Endothelial cell of umbilical vein (primary cell): ENCODE measurements around the gene DNAJC3. TPM values are rescaled to one million over a fixed set of nuclear protein-coding genes. Genes with fewer than 3 reads are reported as not detected.

Experiments
- BruUV-seq: library from RNA; stranded (reverse); fragments of 400-500 nt; replicated peaks from 2 replicates; lab custom pipeline; 2021; lab: Mats Ljungman, UMichigan
- CTCF ChIA-PET: fragments of 300-600, 350-600 bp; sonication (Branson Sonifier 250); formaldehyde crosslinking; loops from one replicate; lab custom pipeline; 2021; ENCODE audit warnings: antibody characterized with exemption, inconsistent platforms; lab: Charles Lee
- POLR2A ChIA-PET: fragments of 300-600, 350-600 bp; sonication (Branson Sonifier 250); formaldehyde crosslinking; loops from one replicate; lab custom pipeline; 2021; ENCODE audit warnings: antibody characterized with exemption, inconsistent platforms; lab: Charles Lee
- DNase-seq: peaks from one replicate; pipeline ENCODE4 v3.0.0-alpha.2; 2011; ENCODE audit warnings: low read depth, low spot score
- FAIRE-seq: peaks from 2 replicates; lab custom pipeline; 2011; peaks lifted over from hg19 to GRCh38; lab: Jason Lieb, UNC
- H2AFZ ChIP-seq: 2 replicates; pipeline ENCODE4 v1.6.0; 2012; ENCODE audit warnings: low read depth, low read length, control low read depth, inconsistent platforms
- H3K27ac ChIP-seq: 2 replicates; pipeline ENCODE4 v1.5.1; 2011; ENCODE audit warnings: low read depth, mild to moderate bottlenecking, control low read depth, low read length, moderate library complexity; ENCODE audit not compliant: insufficient read depth
- H3K27me3 ChIP-seq, 2 experiments: 2 replicates each; pipeline versions ENCODE4 v1.6.0 to v1.6.1; 2011; ENCODE audit warnings: low read length in 2 of 2, mixed read lengths in 1 of 2; ENCODE audit not compliant: control insufficient read depth in 2 of 2, insufficient read depth in 2 of 2
- H3K36me3 ChIP-seq, 2 experiments: 2 replicates in 1 of 2; 3 replicates in 1 of 2; pipeline ENCODE4 v1.5.1; 2011; ENCODE audit warnings: low read length in 2 of 2, mild to moderate bottlenecking in 1 of 2, moderate library complexity in 1 of 2; ENCODE audit not compliant: control insufficient read depth in 2 of 2, insufficient read depth in 2 of 2; ENCODE audit errors: extremely low read depth in 1 of 2
- H3K4me1 ChIP-seq: 3 replicates; pipeline ENCODE4 v1.5.1; 2011; ENCODE audit warnings: mild to moderate bottlenecking, low read length; ENCODE audit not compliant: control insufficient read depth, insufficient read depth; ENCODE audit errors: extremely low read depth
- H3K4me2 ChIP-seq: 2 replicates; pipeline ENCODE4 v1.6.1; 2011; ENCODE audit warnings: low read length, control low read depth, mixed read lengths; ENCODE audit not compliant: insufficient read depth
- H3K4me3 ChIP-seq, 3 experiments: fragments of 200-600 bp in 1 of 3; sonication (generic), shearing (Covaris generic) in 1 of 3; replicated peaks in 1 of 3; 2 replicates each; pipeline ENCODE4 v1.5.1; 2011 to 2016; ENCODE audit warnings: control low read depth in 3 of 3, low read length in 3 of 3, mild to moderate bottlenecking in 2 of 3, inconsistent platforms in 1 of 3, low read depth in 1 of 3, moderate library complexity in 1 of 3; ENCODE audit not compliant: insufficient read depth in 1 of 3
- H3K79me2 ChIP-seq: 2 replicates; pipeline ENCODE4 v1.6.0; 2012; ENCODE audit warnings: low read length, inconsistent platforms; ENCODE audit not compliant: control insufficient read depth, insufficient read depth
- H3K9ac ChIP-seq: replicated peaks from 2 replicates; pipeline ENCODE3; 2011; ENCODE audit warnings: low read length, control low read depth; ENCODE audit not compliant: insufficient read depth; ENCODE audit errors: extremely low read depth
- H3K9me1 ChIP-seq: replicated peaks from 3 replicates; pipeline ENCODE4 v1.6.0; 2011; ENCODE audit warnings: mild to moderate bottlenecking, low read length; ENCODE audit not compliant: control insufficient read depth, insufficient read depth; ENCODE audit errors: extremely low read depth
- H3K9me3 ChIP-seq: replicated peaks from 2 replicates; pipeline ENCODE4 v1.5.1; 2012; ENCODE audit warnings: low read length, inconsistent platforms; ENCODE audit not compliant: control insufficient read depth, insufficient read depth
- H4K20me1 ChIP-seq: replicated peaks from 2 replicates; pipeline ENCODE3; 2011; ENCODE audit warnings: mild to moderate bottlenecking, low read length; ENCODE audit not compliant: control insufficient read depth, insufficient read depth; ENCODE audit errors: extremely low read depth
- CTCF ChIP-seq, 2 donors: IDR thresholded peaks; 1 replicate in 1 of 2; 2 replicates in 1 of 2; pipeline ENCODE4 v1.5.1; 2011; ENCODE audit warnings: low read length in 2 of 2, mild to moderate bottlenecking in 2 of 2, moderate library complexity in 2 of 2, control low read depth in 1 of 2, inconsistent platforms in 1 of 2, low read depth in 1 of 2; ENCODE audit not compliant: insufficient read depth in 1 of 2; ENCODE audit errors: extremely low read depth in 1 of 2
- EZH2 ChIP-seq: IDR thresholded peaks from 2 replicates; pipeline ENCODE4 v1.6.1; 2012; ENCODE audit warnings: borderline replicate concordance, low read depth, mild to moderate bottlenecking, moderate library complexity, low read length, inconsistent platforms; ENCODE audit not compliant: severe bottlenecking
- FOS ChIP-seq: IDR thresholded peaks from 2 replicates; pipeline ENCODE4 v1.6.1; 2011; ENCODE audit warnings: mild to moderate bottlenecking, low read length, moderate library complexity, borderline replicate concordance; ENCODE audit not compliant: insufficient read depth
- GATA2 ChIP-seq: IDR thresholded peaks from 2 replicates; pipeline ENCODE4 v1.7.0; 2011; ENCODE audit warnings: low read depth, mild to moderate bottlenecking, moderate library complexity, mixed read lengths, low read length; ENCODE audit not compliant: insufficient read length, insufficient read depth
- JUN ChIP-seq: IDR thresholded peaks from 2 replicates; pipeline ENCODE4 v1.6.1; 2011; ENCODE audit warnings: borderline replicate concordance, low read depth; ENCODE audit not compliant: insufficient read length, insufficient read depth
- MAX ChIP-seq: IDR thresholded peaks from 2 replicates; pipeline ENCODE4 v1.6.1; 2011; ENCODE audit not compliant: insufficient read depth, insufficient read length
- MYC ChIP-seq: IDR thresholded peaks from one replicate; pipeline ENCODE4 v1.6.1; 2011; ENCODE audit warnings: mild to moderate bottlenecking, low read depth, low read length
- POLR2A ChIP-seq: IDR thresholded peaks from 2 replicates; pipeline ENCODE4 v1.6.1; 2012; ENCODE audit warnings: low read depth, mild to moderate bottlenecking, control low read depth, low read length
- POLR2AphosphoS5 ChIP-seq: IDR thresholded peaks from 2 replicates; pipeline ENCODE4 v1.6.1; 2012; ENCODE audit warnings: low read depth, mild to moderate bottlenecking, control low read depth, low read length, moderate library complexity; ENCODE audit not compliant: insufficient read depth
- dilution Hi-C: fragments of 300-500 bp; cut with MboI; formaldehyde crosslinking; loops from one replicate; pipeline ENCODE4 v1.15.0; 2019; ENCODE audit warnings: low sequenced_read_pairs; ENCODE audit not compliant: extremely low pct_ligation_motif_present
- intact Hi-C: fragments of 100-400 bp; cut with micrococcal nuclease; formaldehyde crosslinking; loops from one replicate; pipeline ENCODE4 v1.10.0; 2022
- polyA plus RNA-seq, 4 experiments: library from polyadenylated mRNA; depleted of rRNA in 3 of 4; stranded (reverse) in 3 of 4; unstranded in 1 of 4; fragments of >200 nt; gene quantifications; 2 replicates each; pipeline versions ENCODE4 v1.2.1 to v1.2.3, GENCODE V29; 2011 to 2012; ENCODE audit warnings: missing spikeins in 1 of 4
- total RNA-seq: library from RNA; stranded (reverse); gene quantifications from 2 replicates; pipeline ENCODE4 v1.2.3, GENCODE V29; 2021

Gene DNAJC3
- total and polyA plus RNA-seq, 2 donors (not counting 3 experiments of a cell fraction or from before 2014, with no cell fraction given), result 17.0 to 51.2 TPM

DNA sequence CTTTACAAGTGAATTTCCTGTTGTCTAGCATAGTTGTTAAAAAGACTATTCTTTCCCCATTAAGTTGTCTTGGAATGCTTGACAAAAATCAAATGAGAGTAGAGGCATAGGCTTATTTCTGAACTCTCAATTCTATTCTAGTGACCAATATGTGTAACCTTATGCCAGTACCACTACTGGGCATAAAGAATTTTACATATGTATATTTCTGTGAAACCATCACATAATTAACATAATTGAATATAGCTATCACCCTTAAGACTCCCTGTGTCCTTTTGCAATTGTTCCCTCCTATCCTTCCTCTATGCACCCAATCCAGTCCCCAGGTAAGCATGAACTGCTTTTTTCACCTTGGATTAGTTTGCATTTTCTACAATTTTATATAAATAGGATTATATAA lies 165.0 kb downstream of the DNAJC3 start:
- H3K27ac ChIP-seq, result no peak overlapping the region
- TF ChIP-seq POLR2A (no peak), GATA2 (no peak), EZH2 (no peak), FOS (no peak)
- H3K9ac ChIP-seq, result no peak overlapping the region
- H3K9me1 ChIP-seq, result no peaks in the 10 kb centered on the region
- BruUV-seq, result no TSS peak
- no peaks in the 10 kb centered on the region for H3K9me3 ChIP-seq
- no peaks in the 10 kb centered on the region for H3K79me2 ChIP-seq
- H3K36me3 ChIP-seq, result no peaks in the 10 kb centered on the region
- no peaks in the 10 kb centered on the region for H3K4me1 ChIP-seq
- H2AFZ ChIP-seq, result no peak overlapping the region
- H3K4me3 ChIP-seq, result no peak overlapping the region
- no peak overlapping the region for H3K4me2 ChIP-seq
- CTCF ChIA-PET, result no interaction called here
- DNase-seq (no peak), FAIRE-seq (no peak)
- POLR2A ChIA-PET, result no interaction called here
- H4K20me1 ChIP-seq, result no peaks in the 10 kb centered on the region
- no peaks in the 10 kb centered on the region for H3K27me3 ChIP-seq
- dilution Hi-C loops, result no loop called here
- intact Hi-C loops, result no loop called here

DNA sequence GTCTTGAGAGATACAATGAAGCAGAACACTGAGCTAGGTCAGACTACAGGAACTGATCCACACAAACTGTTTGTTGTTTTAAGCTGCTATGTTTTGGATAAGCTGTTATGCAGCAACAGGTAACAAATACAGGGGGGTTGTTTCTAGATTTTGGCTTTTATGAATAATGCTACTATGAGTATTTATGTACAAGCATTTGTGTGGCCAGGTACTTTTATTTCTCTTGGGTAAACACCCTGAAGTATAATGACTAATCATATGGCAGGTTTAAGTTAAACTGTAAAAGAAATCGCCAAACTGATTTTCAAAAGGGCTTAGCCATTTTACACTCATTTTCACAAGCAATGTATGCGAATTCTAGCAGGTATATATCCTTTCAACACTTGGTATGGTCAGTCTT lies 166.0 kb downstream of the DNAJC3 start:
- H2AFZ ChIP-seq, result no peak overlapping the region
- no peaks in the 10 kb centered on the region for H3K27me3 ChIP-seq
- no peaks in the 10 kb centered on the region for H3K9me3 ChIP-seq
- no peaks in the 10 kb centered on the region for H3K9me1 ChIP-seq
- DNase-seq (no peak), FAIRE-seq (no peak)
- H3K4me3 ChIP-seq, result no peak overlapping the region
- no peak overlapping the region for H3K9ac ChIP-seq
- no peak overlapping the region for H3K4me2 ChIP-seq
- dilution Hi-C loops, result no loop called here
- no peaks in the 10 kb centered on the region for H3K36me3 ChIP-seq
- no peaks in the 10 kb centered on the region for H4K20me1 ChIP-seq
- POLR2A ChIA-PET, result no interaction called here
- CTCF ChIA-PET, result interaction anchor here (0.8 to 1.1 kb wide), 2 partner anchors 9 to 651 kb away, joined by 3 to 5 read pairs; no protein-coding TSS in a partner anchor
- BruUV-seq, result no TSS peak
- H3K27ac ChIP-seq, result no peak overlapping the region
- H3K79me2 ChIP-seq, result no peaks in the 10 kb centered on the region
- no peak for TF ChIP-seq JUN
- no peak for TF ChIP-seq POLR2AphosphoS5
- no peak for TF ChIP-seq CTCF (IDR thresholded peaks at IDR 0.05; ENCODE audit: extremely low read depth in 1 of 2, insufficient read depth in 1 of 2, low read depth in 1 of 2, low read length in 2 of 2)
- no peak for TF ChIP-seq MAX
- no peak for TF ChIP-seq EZH2
- TF ChIP-seq FOS, result no peak
- TF ChIP-seq POLR2A, result no peak
- TF ChIP-seq MYC, result no peak
- no peak for TF ChIP-seq GATA2
- H3K4me1 ChIP-seq, result no peaks in the 10 kb centered on the region
- intact Hi-C loops, result no loop called here
